ES-I3 (cell line): ENCODE results near the gene CREB3L1.
"Not testable (repeated sequence)": the region's sequence is repeated elsewhere in the genome, so short reads cannot be mapped to it uniquely, and the experiment has no call there.

Experiments
- H3K36me3 ChIP-seq: 2 replicates; pipeline ENCODE4 v1.6.1; 2013; ENCODE audit warnings: mild to moderate bottlenecking, low read length, control low read depth, moderate library complexity; ENCODE audit not compliant: insufficient read depth
- H3K4me1 ChIP-seq: 2 replicates; pipeline ENCODE4 v1.6.1; 2013; ENCODE audit warnings: mild to moderate bottlenecking, control low read depth, low read length; ENCODE audit not compliant: insufficient read depth
- H3K9ac ChIP-seq: 2 replicates; pipeline ENCODE4 v1.6.1; 2013; ENCODE audit warnings: low read depth, mild to moderate bottlenecking, low read length, moderate library complexity
- H3K9me3 ChIP-seq: 2 replicates; pipeline ENCODE4 v1.6.1; 2013; ENCODE audit warnings: mild to moderate bottlenecking, low read length, moderate library complexity; ENCODE audit not compliant: control insufficient read depth, insufficient read depth

Gene CREB3L1

GRCh38 chr11:46294365-46295309, 17.2 kb downstream of the CREB3L1 start:
- Histone ChIP-seq H3K36me3 (no peaks in the 10 kb centered on the region), H3K9me3 (no peaks in the 10 kb centered on the region), H3K4me1 (peaks cover 45% of the 10 kb centered on the region), H3K9ac (peak overlapping the region; percentile 64)

DNA sequence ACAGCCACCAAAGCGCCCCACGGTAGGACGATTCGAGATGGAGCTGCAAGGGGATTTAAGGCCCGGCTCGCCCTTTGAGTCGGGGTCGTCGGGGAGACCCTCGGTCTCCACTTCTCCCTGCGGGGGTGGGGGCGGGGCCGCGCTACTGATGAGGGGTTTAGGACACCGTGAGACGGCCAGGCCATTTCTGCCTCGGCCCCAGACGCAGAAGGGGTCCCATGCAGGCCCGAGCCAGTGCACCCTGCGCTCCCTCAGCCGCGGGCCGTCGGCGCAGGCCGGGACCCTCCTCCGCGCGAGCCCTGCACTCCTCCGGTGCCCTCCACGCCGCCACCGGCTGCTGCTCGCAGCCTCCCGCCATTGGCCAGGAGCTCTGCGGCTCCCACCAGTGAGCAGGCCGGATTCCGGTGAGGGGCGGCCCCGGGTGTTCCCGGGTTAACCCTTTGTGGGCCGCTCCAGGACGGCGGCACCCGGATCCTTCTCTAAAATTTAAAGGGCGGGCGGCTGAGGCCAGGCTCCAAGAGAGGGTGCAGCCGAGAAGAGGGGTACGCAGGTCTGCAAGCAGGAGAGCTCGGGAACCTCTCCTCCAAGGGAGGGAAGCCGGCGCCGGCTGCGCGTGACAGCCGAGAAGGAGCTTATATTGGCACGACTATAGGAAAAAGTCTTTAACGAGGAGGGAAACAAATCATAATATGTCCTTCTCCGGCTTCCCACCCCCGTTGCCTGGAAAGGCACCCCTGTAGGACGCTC, 18.0 kb downstream of the CREB3L1 start:
- Histone ChIP-seq H3K9me3 (no peaks in the 10 kb centered on the region), H3K36me3 (no peaks in the 10 kb centered on the region), H3K4me1 (peaks cover 37% of the 10 kb centered on the region), H3K9ac (peak overlapping the region; percentile 64)

GRCh38 chr11:46296059-46296527, 18.6 kb downstream of the CREB3L1 start:
- H3K9ac ChIP-seq: peak overlapping the region; percentile 64
- H3K4me1 ChIP-seq: peaks cover 34% of the 10 kb centered on the region
- H3K36me3 ChIP-seq: no peaks in the 10 kb centered on the region
- no peaks in the 10 kb centered on the region for H3K9me3 ChIP-seq

- H3K9ac ChIP-seq: peak overlapping the region; percentile 64
- no peaks in the 10 kb centered on the region for H3K9me3 ChIP-seq
- H3K36me3 ChIP-seq: no peaks in the 10 kb centered on the region
- H3K4me1 ChIP-seq: peaks cover 27% of the 10 kb centered on the region
These were observed 19.3 kb downstream of the CREB3L1 start for GRCh38 chr11:46296528-46297448.

GRCh38 chr11:46298699-46299433, 21.4 kb downstream of the CREB3L1 start:
- no peaks in the 10 kb centered on the region for H3K36me3 ChIP-seq
- H3K4me1 ChIP-seq: peaks cover 15% of the 10 kb centered on the region
- no peak overlapping the region for H3K9ac ChIP-seq
- H3K9me3 ChIP-seq: no peaks in the 10 kb centered on the region

DNA sequence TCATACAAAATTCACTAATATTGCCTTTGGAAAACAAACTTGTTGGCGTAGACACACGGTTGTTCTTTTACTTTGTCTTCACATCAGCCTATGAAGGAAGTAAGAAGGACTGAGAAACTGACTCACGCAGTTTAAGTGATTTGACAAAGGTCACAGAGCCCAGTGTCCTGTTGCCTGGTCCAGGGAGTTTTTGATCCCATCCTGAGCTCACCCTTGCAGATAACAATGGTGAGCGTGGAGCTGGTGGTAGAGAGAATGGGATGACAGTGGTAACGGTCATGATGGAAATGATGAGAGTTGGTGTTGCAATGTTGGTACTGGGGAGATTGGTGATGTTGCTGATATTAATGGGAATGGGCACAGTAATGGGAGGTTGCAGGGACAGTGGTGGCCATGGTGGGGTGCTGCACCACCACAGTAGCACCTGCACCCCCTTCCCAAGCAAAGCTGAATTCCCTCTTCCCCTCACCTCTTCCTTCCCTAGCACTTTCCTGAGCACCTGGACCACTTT, 22.0 kb downstream of the CREB3L1 start:
- Histone ChIP-seq H3K4me1 (peaks cover 8% of the 10 kb centered on the region), H3K36me3 (no peaks in the 10 kb centered on the region), H3K9ac (no peak overlapping the region)

GRCh38 chr11:46300270-46300669, 22.8 kb downstream of the CREB3L1 start:
- H3K9ac ChIP-seq: no peak overlapping the region
- H3K4me1 ChIP-seq: peaks cover 8% of the 10 kb centered on the region
- no peaks in the 10 kb centered on the region for H3K36me3 ChIP-seq
- H3K9me3 ChIP-seq: no peaks in the 10 kb centered on the region

More for the DNA sequence above, 22.0 kb downstream of the CREB3L1 start:
- no peaks in the 10 kb centered on the region for H3K9me3 ChIP-seq

DNA sequence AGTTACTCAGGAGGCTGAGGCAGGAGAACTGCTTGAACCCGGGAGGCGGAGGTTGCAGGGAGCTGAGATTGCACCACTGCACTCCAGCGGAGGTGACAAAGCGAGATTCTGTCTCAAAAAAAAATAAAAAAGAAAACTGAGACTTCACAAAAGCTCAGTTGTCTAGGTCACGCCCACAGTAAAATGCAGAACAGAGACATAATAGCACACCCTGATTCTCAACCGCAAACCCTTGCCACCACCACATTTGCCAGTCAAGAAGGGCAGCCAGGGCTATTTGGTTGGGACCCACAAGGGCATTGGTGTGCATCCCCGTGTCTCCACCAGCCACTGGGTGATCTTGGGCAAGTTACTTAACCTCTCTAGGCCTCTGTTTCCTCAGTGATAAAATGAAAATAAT, 25.4 kb downstream of the CREB3L1 start:
- Histone ChIP-seq H3K9me3 (no peaks in the 10 kb centered on the region), H3K4me1 (peaks cover 13% of the 10 kb centered on the region), H3K36me3 (no peaks in the 10 kb centered on the region), H3K9ac (no peak overlapping the region)

DNA sequence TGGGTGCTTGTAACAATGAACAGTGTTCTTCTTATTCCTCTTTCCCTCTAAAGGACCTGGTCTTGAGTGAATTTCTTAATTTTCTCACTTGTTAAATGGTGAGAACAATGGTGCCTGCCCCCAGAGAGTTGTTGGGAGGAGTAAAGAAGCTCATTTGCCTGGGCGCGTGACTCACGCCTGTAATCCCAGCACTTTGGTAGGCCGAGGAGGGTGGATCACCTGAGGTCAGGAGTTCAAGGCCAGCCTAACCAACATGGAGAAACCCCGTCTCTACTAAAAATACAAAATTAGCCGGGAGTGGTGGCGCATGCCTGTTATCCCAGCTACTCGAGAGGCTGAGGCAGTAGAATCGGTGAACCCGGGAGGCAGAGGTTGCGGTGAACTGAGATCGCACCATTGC, 26.6 kb downstream of the CREB3L1 start:
- H3K4me1 ChIP-seq: peaks cover 13% of the 10 kb centered on the region
- H3K9me3 ChIP-seq, H3K9ac ChIP-seq, H3K36me3 ChIP-seq: not testable (repeated sequence)

DNA sequence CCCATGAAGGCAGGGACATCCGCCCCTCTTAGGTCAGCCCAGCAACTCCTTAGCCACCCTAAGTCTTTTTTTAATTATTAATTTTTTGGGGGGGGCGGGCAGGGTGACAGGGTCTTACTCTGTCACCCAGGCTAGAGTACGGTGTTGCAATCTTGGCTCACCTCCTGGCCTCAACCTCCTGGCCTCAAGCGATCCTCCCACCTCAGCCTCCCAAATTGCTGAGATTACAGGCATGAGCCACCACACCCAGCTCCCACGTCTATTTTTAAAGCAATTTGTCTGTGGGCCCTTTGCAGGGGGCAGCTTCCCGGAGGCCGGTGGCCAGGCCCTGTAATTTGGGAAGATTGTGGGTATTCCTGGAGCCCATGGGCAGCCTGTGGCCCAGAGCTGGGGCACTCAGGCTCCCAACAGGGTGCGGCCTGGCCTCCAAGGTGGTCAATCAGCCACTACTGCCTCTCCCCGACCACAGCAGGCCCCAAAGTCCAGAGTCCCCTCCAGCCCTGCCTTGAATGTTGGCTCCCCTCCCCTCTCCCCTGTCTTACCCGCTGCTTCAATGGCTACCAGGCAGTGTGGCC, 27.2 kb downstream of the CREB3L1 start:
- peaks cover 13% of the 10 kb centered on the region for H3K4me1 ChIP-seq
- no peak overlapping the region for H3K9ac ChIP-seq
- no peaks in the 10 kb centered on the region for H3K36me3 ChIP-seq
- H3K9me3 ChIP-seq: no peaks in the 10 kb centered on the region

DNA sequence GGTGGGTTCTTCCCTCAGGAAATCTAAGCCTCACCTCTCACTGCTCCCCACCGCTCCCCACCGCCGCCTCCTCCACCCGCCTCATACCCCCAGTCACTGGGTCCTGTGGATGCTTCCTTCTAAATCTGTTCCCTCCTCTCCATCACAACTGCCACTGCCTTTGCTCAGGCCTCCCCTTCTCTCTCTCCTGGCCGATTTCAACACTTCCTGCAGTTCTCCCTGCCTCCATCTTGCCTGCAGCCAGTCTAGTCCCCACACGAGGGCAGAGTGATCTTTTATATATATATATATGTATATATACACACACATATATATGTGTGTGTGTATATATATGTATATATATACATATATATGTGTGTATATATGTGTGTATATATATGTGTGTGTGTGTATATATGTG, 27.8 kb downstream of the CREB3L1 start:
- H3K9ac ChIP-seq: no peak overlapping the region
- H3K36me3 ChIP-seq: no peaks in the 10 kb centered on the region
- no peaks in the 10 kb centered on the region for H3K9me3 ChIP-seq
- H3K4me1 ChIP-seq: peaks cover 13% of the 10 kb centered on the region

GRCh38 chr11:46306296-46306853, 28.9 kb downstream of the CREB3L1 start:
- Histone ChIP-seq H3K4me1 (peaks cover 13% of the 10 kb centered on the region), H3K9me3 (no peaks in the 10 kb centered on the region), H3K36me3 (no peaks in the 10 kb centered on the region), H3K9ac (no peak overlapping the region)

DNA sequence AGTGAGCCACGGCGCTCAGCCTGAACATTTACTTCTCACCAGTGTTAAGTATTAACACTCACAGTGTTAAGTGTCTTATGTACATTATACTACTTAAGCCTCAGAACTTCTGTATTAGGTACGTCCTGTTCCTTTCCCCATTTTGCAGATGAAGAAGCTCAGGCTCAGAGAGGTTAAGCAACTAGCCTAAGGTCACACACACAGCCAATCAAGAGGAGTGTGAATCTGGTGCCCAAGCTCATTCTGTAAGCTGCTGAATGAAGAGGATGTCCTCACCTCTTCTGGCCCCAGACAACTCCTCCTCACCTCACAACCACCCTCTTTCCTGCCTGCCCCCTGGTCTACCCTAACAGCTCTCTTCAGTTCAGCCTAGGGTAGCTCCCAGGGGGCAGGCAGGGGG, 29.9 kb downstream of the CREB3L1 start:
- Histone ChIP-seq H3K9me3 (no peaks in the 10 kb centered on the region), H3K4me1 (peaks cover 13% of the 10 kb centered on the region), H3K36me3 (no peaks in the 10 kb centered on the region), H3K9ac (no peak overlapping the region)
